ENCODE data around the gene STARD5. TPM values are rescaled to one million over a fixed set of nuclear protein-coding genes. Genes with fewer than 3 reads are reported as not detected.

STARD5 gene
- total RNA-seq, 1 experiment from 2014 or later = 1.0 TPM

GRCh38 chr15:81339321-81339720 is 15.4 kb upstream of the STARD5 start:
- ChIA-PET CTCF (no interaction called here), POLR2A (no interaction called here)
- Mint-ChIP-seq H3K9me3 (ENCODE audit: unreplicated experiment) (no peaks in the 10 kb centered on the region), H3K27ac (ENCODE audit: unreplicated experiment) (no peak overlapping the region), H3K4me1 (ENCODE audit: low read depth, unreplicated experiment) (no peaks in the 10 kb centered on the region), H3K27me3 (ENCODE audit: insufficient read depth, unreplicated experiment) (peaks cover 2% of the 10 kb centered on the region), H3K36me3 (ENCODE audit: insufficient read depth, unreplicated experiment) (no peaks in the 10 kb centered on the region), H3K4me3 (ENCODE audit: unreplicated experiment) (no peak overlapping the region)
- no peak for TF ChIP-seq CTCF (IDR thresholded peaks at IDR 0.05; ENCODE audit: insufficient read depth in 1 of 2, low read depth in 1 of 2, low read length in 1 of 2, severe bottlenecking in 1 of 2, unreplicated experiment in 1 of 2)
- peaks cover 11% of the 10 kb centered on the region for H3K4me1 ChIP-seq
- no peaks in the 10 kb centered on the region for H3K36me3 ChIP-seq (ENCODE audit: control insufficient read depth, insufficient read depth, low read length)
- intact Hi-C loops (cut with micrococcal nuclease; ENCODE audit: unreplicated experiment) = no loop called here
- no peaks in the 10 kb centered on the region for H3K9me3 ChIP-seq
- BruUV-seq (replicated peaks) = no TSS peak
- H3K4me3 ChIP-seq (ENCODE audit: low read depth, low read length) = no peak overlapping the region
- H3K27me3 ChIP-seq (replicated peaks; ENCODE audit: control insufficient read depth, insufficient read depth, low read length) = no peaks in the 10 kb centered on the region; the same call in 1 of the 2 replicates
- no peak for DNase-seq

- intact Hi-C loops (cut with micrococcal nuclease; ENCODE audit: unreplicated experiment) = no loop called here
- Mint-ChIP-seq H3K9me3 (ENCODE audit: unreplicated experiment) (no peaks in the 10 kb centered on the region), H3K36me3 (ENCODE audit: insufficient read depth, unreplicated experiment) (no peaks in the 10 kb centered on the region), H3K4me1 (ENCODE audit: low read depth, unreplicated experiment) (no peaks in the 10 kb centered on the region), H3K4me3 (ENCODE audit: unreplicated experiment) (no peak overlapping the region), H3K27me3 (ENCODE audit: insufficient read depth, unreplicated experiment) (peaks cover 2% of the 10 kb centered on the region), H3K27ac (ENCODE audit: unreplicated experiment) (no peak overlapping the region)
- ChIA-PET CTCF (no interaction called here), POLR2A (no interaction called here)
- DNase-seq = no peak
- BruUV-seq (replicated peaks) = no TSS peak
- H3K4me3 ChIP-seq (ENCODE audit: low read depth, low read length) = no peak overlapping the region
- no peaks in the 10 kb centered on the region for H3K9me3 ChIP-seq
- H3K4me1 ChIP-seq = peaks cover 11% of the 10 kb centered on the region
- H3K27me3 ChIP-seq (replicated peaks; ENCODE audit: control insufficient read depth, insufficient read depth, low read length) = no peaks in the 10 kb centered on the region; the same call in 1 of the 2 replicates
- H3K36me3 ChIP-seq (ENCODE audit: control insufficient read depth, insufficient read depth, low read length) = no peaks in the 10 kb centered on the region
- TF ChIP-seq CTCF (IDR thresholded peaks at IDR 0.05; ENCODE audit: insufficient read depth in 1 of 2, low read depth in 1 of 2, low read length in 1 of 2, severe bottlenecking in 1 of 2, unreplicated experiment in 1 of 2) = no peak
Observed at GRCh38 chr15:81338170-81339007, 14.4 kb upstream of the STARD5 start.

- no peak overlapping the region for H3K4me3 ChIP-seq (ENCODE audit: low read depth, low read length)
- ChIA-PET CTCF (no interaction called here), POLR2A (no interaction called here)
- H3K4me1 Mint-ChIP-seq (ENCODE audit: low read depth, unreplicated experiment) = no peaks in the 10 kb centered on the region
- H3K4me3 Mint-ChIP-seq (ENCODE audit: unreplicated experiment) = no peak overlapping the region
- peaks cover 11% of the 10 kb centered on the region for H3K4me1 ChIP-seq
- BruUV-seq (replicated peaks) = no TSS peak
- no peak for TF ChIP-seq CTCF (IDR thresholded peaks at IDR 0.05; ENCODE audit: insufficient read depth in 1 of 2, low read depth in 1 of 2, low read length in 1 of 2, severe bottlenecking in 1 of 2, unreplicated experiment in 1 of 2)
- no peaks in the 10 kb centered on the region for H3K36me3 ChIP-seq (ENCODE audit: control insufficient read depth, insufficient read depth, low read length)
- no peaks in the 10 kb centered on the region for H3K9me3 ChIP-seq
- H3K36me3 Mint-ChIP-seq (ENCODE audit: insufficient read depth, unreplicated experiment) = no peaks in the 10 kb centered on the region
- intact Hi-C loops (cut with micrococcal nuclease; ENCODE audit: unreplicated experiment) = no loop called here
- no peaks in the 10 kb centered on the region; the same call in 1 of the 2 replicates for H3K27me3 ChIP-seq (replicated peaks; ENCODE audit: control insufficient read depth, insufficient read depth, low read length)
- DNase-seq = no peak
- H3K27me3 Mint-ChIP-seq (ENCODE audit: insufficient read depth, unreplicated experiment) = peaks cover 5% of the 10 kb centered on the region
- no peaks in the 10 kb centered on the region for H3K9me3 Mint-ChIP-seq (ENCODE audit: unreplicated experiment)
- H3K27ac Mint-ChIP-seq (ENCODE audit: unreplicated experiment) = no peak overlapping the region
Observed at GRCh38 chr15:81337713-81338157, 13.8 kb upstream of the STARD5 start.

Measured in Caco-2 (cell line).